Epithelial cell of proximal tubule (primary cell): ENCODE data around the gene SEMA3F. TPM values are rescaled to one million over a fixed set of nuclear protein-coding genes. Genes with fewer than 3 reads are reported as not detected.

Experiments
- DNase-seq: peaks from one replicate; pipeline ENCODE4 v3.0.0-alpha.2; 2011; ENCODE audit warnings: low read depth
- H3K4me3 ChIP-seq: 2 replicates; pipeline ENCODE4 v1.5.1; 2011; ENCODE audit warnings: low read depth, mild to moderate bottlenecking, low read length
- CTCF ChIP-seq: conservative IDR thresholded peaks from 2 replicates; pipeline ENCODE4 v1.5.1; 2012; ENCODE audit warnings: low read depth, mild to moderate bottlenecking, low read length
- total RNA-seq: library from RNA; depleted of rRNA; stranded (reverse); fragments of >200 nt; gene quantifications from 2 replicates; pipeline ENCODE4 v1.2.3, GENCODE V29; 2015

The SEMA3F gene
- total RNA-seq, 1 donor from 2014 or later: 58.6 TPM

- DNase-seq: no peak
- H3K4me3 ChIP-seq: no peak overlapping the region
These were observed 39.9 kb downstream of the SEMA3F start for GRCh38 chr3:50194903-50195500.

GRCh38 chr3:50195501-50196252, 40.6 kb downstream of the SEMA3F start:
- no peak for DNase-seq
- TF ChIP-seq CTCF: no peak
- H3K4me3 ChIP-seq: no peak overlapping the region

More at GRCh38 chr3:50194903-50195500, 39.9 kb downstream of the SEMA3F start:
- TF ChIP-seq CTCF: no peak

- H3K4me3 ChIP-seq: no peak overlapping the region
- TF ChIP-seq CTCF: no peak
- DNase-seq: no peak
These were observed 41.2 kb downstream of the SEMA3F start for GRCh38 chr3:50196253-50196801.

GRCh38 chr3:50201573-50202315, 46.6 kb downstream of the SEMA3F start:
- no peak for DNase-seq
- no peak overlapping the region for H3K4me3 ChIP-seq
- TF ChIP-seq CTCF: peak; percentile 5

- DNase-seq: no peak
- no peak overlapping the region for H3K4me3 ChIP-seq
- TF ChIP-seq CTCF: no peak
These were observed 47.4 kb downstream of the SEMA3F start for GRCh38 chr3:50202353-50203112.

- no peak for TF ChIP-seq CTCF
- no peak overlapping the region for H3K4me3 ChIP-seq
- DNase-seq: no peak
These were observed 48.1 kb downstream of the SEMA3F start for GRCh38 chr3:50203113-50203808.
